NCI-H1694 treated with DMSO at 0.1 percent for 48 hours (cell line): ENCODE results near the gene APCDD1.
A peak's percentile ranks its signal among the peaks of the same experiment; 100 is the strongest.
"Not testable (repeated sequence)": the region's sequence is repeated elsewhere in the genome, so short reads cannot be mapped to it uniquely, and the experiment has no call there.

Experiments used
- DNase-seq: peaks from one replicate; lab custom pipeline; 2025; lab: John Stamatoyannopoulos, UW

The APCDD1 gene

DNA sequence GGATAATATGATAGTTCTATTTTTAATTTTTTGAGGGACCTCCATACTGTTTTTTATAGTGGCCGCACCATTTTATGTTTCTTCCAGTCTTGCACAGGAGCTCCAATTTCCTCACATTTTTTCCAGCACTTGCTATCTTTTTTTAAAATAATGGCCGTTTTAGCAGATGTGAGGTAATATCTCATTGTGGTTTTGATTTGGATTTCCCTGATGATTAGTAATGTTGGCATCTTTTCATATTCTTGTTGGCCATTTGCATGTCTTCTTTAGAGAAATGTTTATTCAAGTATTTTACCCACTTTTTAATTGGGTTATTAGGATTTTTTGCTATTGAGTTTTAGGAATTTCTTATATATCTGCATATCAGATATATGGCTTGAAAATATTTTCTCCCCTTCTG is 41.5 kb downstream of the APCDD1 start:
- DNase-seq, result no peak

DNA sequence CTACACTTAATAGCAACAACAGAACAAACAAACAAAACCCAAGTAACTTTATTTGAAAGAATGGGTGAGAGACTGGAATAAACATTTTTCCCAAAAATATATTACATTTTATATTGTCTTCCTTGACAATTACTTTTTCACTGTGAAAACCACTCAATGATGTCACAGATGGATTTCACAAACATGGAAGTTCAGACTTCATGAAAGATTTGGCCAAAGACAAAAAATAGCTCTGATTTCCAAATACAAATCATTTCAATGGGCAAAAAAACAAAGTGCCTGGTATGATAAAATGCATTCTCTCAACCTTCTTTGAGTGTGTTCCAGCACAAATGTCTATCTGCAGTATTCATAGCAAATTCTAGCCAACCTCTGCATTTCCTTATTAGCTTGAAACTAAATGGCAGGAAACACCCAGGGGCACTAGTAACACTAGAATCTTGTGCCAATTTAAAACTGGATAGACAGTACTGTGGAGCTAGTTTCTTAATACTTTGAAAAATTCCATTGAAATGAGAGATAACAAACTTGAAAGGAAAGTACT is 42.8 kb downstream of the APCDD1 start:
- DNase-seq, result no peak

DNA sequence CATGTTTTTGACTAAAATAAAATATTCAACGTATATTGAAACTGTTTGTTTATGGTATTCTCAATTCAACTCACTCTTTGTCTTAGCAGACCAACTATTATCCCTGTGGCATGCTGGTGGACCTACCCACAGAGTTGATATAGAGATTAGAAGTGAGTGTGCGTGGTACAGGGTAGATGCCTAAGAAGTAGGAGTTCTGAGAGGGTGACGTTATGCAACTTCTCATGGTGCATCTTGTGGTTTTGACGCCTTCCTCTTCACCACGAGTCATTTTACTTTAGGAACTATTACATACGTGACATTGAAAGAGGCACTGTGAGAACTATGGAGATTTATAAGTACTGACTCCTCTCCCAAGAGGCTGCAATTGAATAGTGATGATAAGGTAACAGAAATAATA is 44.8 kb downstream of the APCDD1 start:
- no peak for DNase-seq

DNA sequence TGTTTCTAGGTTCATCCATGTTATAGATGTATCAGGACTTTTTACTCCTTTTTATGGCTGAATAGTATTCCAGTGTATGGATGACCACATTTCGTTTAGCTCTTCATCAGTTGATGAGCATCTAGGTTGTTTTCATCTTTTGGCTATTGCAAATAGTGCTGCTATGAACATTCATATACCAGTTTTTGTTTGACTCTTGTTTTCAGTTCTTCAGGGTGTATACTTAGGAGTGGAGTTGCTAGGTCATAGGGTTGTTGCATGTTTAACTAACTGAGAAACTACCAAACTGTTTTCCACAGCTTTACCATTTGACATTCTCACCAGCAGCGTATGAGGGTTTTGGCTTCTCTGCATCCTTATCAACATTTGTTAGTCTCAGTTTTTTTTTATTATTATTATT is 45.6 kb downstream of the APCDD1 start:
- DNase-seq, result no peak

DNA sequence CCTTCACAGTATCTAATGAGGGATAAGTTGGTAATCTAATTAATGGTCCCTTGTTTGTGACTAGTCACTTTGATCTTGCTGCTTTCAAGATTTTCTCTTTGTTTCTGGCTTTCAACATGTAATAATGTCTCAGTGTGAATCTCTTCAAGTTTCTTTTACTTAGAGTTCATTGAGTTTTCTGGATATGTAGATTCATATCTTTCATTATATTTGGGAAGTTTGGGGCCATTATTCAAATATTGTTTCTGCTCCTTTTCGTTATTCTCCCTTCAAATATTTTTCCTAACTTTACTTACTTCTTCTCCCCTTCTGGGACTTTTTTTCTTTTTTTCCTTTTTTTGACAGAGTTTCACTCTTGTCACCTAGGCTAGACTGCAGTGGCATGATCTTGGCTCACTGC is 50.3 kb downstream of the APCDD1 start:
- DNase-seq, result no peak

DNA sequence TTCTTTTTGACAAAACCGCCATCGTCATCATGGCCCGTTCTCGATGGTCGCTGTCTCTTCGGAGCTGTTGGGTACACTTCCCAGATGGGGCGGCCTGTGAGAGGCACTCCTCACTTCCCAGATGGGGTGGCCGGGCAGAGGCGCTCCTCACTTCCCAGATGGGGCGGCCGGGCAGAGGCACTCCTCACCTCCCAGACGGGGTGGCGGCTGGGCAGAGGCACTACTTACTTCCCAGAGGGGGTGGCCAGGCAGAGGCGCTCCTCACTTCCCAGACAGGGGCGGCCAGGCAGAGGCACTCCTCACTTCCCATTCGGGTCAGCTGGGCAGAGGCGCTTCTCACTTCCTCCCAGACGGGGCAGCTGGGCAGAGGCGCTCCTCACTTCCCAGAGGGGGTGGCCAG is 51.5 kb downstream of the APCDD1 start:
- DNase-seq, result not testable (repeated sequence)

DNA sequence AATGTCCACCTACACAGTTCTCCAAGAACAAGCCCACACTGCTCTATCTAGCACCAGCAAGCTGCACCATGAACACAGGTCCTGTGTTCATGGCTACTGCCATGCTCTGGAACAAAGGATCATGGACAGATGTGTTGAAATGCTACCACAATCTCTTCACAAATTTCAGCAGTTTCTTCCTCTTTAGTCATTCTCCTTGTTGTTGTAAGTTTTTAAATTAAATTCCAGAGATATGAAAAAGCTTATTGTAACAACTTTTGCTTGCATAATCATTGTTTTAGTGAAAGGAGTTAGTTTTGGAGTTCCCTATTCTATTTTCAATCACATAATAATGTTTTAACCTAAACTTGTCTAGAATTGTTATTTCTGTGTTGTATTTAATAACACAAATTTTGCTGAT is 54.2 kb downstream of the APCDD1 start:
- no peak for DNase-seq

DNA sequence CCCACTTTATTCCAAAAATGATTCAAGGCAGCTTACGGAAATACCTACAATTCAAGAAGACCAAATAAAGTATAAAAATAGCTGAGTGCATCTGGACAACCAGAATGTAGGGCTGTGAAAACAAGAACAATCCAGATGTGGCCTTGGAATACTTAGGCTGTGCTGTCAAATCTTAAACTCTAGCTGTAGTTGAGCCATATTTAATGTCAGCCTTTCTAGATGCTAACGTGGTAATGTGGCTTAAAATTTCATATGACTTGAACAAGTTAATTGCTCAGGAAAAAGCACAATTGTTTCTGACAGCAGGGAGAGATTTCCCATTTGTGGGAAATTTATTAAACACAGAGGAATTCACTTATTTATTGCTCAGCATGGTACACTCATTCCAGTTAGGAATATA is 56.8 kb downstream of the APCDD1 start:
- no peak for DNase-seq

DNA sequence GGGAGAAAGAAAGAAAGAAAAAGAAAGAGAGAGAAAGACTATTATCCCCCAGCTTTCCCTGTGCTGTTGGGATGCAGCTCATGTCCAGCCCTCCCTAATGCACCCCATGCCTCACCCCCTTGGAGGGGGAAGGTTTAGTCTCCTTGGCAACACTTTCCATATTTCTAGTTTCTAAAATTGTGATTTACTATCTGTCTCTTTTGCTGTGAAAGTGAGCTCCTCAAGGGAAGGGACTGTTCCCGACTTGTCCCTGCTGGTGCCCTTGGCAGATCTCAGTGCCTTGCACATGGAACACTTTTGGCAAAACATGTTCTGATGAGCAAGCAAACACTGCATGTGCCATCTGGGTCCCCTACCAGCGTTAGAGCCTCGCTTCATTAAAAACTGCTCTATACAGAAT is 59.6 kb downstream of the APCDD1 start:
- peak; percentile 73 for DNase-seq

DNA sequence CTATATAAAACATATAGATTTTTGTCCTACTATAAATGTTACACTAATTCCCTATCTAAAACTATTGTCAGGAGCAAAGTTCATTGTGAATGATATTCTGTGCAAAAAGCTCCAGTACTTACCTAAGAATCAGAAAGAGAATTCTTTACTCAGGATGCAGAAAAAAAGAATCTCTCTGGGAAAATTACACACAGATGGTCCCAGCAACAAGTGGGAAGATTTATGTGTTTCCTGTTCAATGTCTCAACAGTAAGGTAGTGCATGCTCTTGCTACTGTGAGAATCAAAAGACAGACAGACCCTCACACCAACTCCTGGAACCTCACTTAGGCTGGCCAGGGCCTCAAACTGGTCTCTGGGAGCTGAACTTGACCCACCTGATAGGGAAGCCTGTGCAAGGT is 60.2 kb downstream of the APCDD1 start:
- DNase-seq, result peak; percentile 32

DNA sequence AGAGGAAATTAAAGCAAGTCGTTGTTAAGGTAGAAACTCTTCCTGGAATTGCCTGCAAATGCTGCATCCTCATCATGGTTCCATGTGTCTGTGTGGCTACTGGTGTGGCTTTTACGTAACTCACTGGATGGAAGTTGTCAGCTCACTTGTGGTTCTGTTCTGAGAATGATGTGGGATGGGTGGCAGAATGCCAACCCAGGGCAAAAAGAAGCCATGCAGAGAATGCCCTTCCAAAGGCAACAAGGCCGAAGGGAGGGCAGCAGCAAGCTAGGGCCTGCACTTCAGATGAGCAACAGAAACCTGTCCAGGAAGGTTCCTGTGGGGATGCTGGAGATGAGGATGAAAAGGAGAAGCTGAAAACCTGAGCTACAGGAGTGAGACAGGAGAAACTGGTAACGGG is 61.0 kb downstream of the APCDD1 start:
- no peak for DNase-seq

DNA sequence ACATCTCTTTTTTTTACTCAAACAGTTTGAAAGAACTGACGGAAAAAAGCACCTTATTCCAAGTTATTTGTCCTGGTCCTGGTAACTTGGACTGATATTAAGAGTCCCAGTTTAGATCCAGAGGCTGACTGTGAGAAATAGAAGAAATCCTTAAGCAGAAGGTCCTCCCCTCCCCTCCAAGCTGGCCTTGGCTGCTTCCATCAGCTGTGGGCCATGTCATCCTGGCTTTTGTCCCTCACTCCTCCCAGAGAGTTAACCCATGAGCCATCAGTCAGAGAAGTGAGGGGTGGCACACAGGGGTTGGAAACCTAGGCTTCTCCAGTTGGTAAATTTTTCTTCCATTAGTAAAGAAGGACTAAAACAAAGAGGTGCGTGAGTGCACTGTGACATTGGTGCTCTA is 61.6 kb downstream of the APCDD1 start:
- no peak for DNase-seq

DNA sequence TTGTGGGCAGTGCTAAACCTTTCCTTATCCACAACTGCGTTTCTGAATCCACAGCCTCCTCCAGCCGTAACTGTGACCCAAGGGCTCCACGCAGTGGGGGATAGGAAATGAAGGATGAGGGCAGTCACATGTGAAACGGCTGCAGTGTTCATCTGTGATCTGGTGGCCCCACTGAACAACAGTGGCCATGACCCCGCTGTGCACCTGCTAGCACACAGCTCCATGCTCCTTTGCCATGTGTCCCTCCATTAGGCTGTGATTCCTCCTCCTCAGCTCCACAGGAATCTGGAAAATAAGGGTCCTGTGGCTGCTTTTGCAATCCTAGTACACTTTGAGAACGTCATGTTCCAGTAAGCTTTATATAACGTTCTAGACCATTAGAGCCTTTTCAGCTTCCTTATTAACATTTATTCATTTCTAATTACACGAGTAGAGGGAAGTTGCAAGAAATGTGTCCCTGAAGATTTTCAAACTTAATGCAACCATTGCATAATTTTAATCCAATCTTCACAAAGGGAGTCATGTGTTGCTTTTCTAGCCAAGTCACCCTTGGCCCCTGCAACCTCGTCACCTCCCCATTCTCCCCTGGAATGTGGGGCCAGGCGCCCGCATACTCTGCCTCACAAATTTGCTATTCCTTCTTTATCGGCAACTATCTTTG is 64.3 kb downstream of the APCDD1 start:
- no peak for DNase-seq

DNA sequence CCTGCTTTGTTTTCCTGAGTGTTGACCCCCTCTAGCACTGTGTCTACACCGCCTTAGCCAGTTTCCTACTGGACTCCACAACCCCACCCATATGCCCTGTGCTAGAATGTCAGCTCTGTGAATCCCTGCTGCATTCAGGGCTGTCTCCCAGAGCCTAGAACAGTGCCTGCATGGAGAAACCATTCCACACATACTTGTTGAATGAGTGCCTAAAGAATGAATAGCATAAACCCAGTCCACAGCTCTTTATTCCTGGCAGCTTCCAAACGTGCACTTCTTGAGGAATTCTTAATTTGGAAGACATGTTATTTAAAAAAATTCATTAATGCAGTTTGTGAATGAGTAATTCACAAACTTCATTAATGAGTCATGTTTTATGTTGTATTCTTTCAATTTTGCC is 64.9 kb downstream of the APCDD1 start:
- no peak for DNase-seq

DNA sequence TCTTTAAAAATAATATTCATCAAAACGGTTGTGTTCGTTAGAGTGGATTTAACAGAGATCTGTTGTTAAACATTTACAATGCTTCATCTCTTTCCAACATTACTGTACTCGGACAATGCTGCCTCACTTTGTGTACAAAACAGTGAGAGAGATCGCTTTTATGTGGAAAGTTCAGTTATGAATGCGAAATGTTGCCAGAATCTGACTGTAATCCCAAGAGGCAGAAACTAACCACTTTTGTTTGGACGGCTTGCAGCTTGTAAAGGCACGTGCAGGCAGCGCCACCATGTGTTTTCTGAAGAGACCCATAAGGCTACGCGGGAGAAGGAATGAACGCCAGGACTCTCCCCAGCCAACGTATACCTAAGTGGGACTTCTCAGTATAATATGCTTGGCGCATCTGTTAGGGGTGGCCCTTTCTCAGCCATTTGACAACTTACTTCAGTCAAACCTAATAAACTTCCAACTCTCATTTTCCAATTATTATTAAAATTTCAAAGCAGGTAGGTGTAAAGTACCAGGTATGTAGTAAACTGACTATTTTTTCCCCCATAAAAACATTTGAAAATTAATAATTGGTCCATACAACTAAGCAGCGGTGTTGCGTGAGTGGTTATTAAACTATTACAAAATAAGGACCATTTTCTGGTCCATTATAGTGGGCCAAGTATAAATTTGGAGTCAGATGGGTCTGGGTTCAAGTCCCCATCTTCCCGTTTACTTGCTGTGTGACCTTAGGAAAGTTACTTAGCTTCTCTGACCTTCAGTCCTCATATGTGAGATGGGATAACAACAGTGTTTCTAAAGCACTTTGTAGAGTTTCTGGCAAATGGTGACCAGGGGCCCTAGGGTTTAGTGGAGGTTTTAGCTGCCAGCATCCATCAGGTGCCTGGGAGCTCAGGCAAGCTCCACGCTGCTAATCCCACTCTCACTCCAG is 65.8 kb downstream of the APCDD1 start:
- peak; percentile 85 for DNase-seq

DNA sequence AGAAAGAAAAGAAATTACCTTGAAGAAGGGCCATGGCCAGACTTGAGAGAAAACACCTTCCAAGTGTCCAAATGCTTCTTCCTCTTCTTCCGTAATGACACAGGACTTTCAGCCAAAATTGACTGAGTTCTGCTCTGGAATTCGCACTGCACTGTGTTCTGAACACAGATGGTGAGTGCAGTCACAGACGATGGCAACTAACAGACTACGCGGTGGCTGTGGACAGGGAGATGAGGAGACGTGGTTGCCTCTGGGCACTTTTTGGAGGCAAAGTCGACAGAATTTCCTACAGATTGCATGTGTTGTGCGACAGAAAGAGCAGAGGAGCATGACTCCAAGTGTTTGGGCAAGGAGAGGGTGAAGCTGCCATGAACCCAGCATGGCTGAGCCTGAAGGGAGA is 67.1 kb downstream of the APCDD1 start:
- no peak for DNase-seq

DNA sequence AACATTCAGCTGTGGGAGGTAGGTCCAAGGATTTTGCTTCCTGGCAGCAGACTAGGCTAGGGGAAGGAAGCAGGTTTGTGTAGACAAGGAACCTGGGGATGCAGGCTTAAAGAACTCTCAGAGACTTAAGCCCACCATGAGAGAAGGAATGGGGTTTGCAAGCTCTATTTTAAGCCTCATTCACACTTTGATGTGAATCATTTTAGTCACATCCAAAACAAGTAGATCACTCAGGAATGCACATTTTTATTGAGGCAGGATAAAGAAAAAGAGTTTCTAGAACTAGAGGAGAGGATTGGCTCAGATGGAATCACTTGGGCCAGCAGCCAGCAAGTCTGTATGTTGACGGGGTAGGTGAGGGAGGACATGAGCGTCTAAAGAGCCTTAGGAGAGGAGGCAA is 68.1 kb downstream of the APCDD1 start:
- no peak for DNase-seq

DNA sequence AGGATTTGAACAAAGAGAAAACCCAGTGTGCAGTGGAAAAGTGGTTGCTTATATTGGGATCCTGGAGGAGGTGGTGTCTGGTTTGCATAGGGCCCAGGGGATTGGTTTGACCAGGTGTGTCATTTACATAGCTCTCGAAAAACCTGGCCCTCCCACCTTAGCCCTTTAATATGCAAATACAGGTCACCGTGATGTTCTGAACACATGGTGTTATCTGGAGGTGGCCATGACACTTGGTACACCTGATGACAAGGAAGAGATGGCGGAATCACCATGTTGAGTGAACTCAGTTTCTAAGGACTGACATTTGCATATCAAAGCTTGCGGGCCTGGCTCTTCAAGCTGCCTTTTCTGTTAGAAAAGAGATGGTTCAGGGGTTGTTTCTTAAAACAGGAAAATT is 69.1 kb downstream of the APCDD1 start:
- DNase-seq, result no peak

DNA sequence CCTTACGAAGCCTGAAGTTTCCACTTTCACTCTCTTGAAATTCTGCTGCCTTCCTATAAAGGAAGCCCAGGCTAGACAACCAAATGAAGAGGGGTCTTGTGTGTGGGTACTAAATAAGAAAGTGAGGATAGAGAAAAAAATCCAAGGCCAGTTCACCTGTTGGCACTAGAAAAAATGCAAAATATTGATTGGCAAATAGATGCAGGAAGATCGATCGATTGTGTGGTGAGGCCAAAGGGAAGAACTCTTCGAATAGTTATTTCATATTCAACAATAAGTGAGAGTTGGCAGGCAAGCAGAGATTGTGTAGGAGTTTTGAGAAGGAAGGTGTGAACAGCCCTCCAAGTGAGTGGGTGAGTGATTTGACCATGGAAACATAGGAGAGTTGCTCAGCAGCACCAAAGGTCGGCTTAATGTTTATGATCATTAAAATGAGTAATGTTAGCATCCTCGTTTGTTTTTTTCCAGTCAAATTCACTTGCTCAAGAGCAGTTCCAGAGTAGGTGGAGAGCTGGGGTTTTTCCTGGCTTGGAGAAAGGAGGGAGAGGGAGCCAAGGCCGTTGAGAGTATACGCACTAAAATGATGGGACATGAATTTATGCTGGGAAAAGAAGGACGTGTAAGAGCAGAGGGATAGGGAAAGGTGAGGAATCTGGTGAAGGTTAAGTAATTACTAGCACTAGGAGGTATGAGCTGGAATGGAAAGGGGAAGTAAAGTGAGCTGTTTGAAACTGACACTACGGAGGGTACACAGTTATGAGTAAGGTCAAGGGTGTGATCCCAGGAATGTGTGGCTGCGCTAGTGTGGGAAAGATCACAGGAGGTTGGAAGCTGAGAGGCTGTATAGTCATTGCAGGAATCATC is 70.3 kb downstream of the APCDD1 start:
- no peak for DNase-seq

DNA sequence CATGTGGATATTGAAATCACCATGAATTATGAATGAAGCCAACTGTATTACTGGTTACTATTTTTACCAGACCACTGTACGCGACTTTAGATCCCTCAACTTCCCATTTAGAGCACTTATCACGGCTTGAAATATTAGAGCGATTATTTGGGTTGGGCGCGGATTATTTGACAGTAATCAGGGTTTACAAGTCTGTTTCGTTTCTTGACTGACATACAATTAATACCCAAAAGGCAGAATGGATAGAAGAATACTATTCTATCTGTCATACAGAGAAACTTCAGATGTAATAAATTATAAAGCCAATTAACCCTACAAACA is 70.9 kb downstream of the APCDD1 start:
- DNase-seq, result no peak

DNA sequence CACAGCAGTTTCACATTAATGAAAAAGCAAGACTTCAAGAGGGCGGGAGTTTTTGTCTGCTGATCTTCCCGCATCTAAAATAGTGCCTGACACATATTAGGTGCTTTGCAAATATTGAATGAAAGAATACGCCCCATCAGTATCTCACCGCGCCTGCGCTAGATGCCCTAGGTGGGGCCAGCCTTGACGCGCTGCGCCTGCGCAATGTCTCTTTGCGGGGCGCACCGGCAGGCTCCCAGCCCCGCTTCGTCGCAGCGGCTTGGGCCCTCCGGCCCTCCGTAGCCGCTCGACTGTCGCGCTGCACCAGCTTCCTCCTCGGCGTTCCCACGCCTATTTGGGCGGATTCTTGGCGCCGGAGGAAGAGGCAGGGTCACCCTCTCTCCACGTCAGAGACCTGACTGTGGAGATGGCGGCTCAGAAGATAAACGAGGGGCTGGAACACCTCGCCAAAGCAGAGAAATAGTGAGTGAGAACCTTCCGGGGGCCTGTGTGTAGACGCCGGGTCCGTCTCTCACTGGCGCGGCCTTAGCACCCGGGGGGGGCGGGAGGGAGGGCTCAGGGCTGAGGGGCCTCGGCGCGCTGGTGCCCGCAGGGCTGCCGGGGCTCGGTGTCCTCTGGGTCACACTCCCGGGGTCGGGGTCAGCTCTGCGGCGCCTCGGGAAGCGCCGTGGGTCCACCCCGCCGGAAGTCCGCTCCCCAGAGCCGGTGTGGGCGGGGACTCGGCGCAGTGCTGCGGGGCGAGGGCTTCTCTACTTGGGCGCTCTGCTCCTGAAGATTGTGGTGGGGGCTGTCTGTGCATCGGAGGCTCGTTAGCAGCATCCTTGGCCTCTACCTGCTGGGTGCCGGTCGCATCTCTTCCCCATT is 71.5 kb downstream of the APCDD1 start, which contains the start of gene NAPG:
TSS of gene NAPG (plus strand) at position 331 of the 864 bp plus-strand sequence. CDS start at position 407, 76 bp downstream.
- DNase-seq, result peak; percentile 82
